Neural crest cell (in vitro differentiated cells): ENCODE measurements around the gene LDB2. TPM values are rescaled to one million over a fixed set of nuclear protein-coding genes. Genes with fewer than 3 reads are reported as not detected.

Experiments used
- DNase-seq: peaks from one replicate; pipeline ENCODE4 v3.0.0; 2021; ENCODE audit warnings: low read depth, mixed read lengths, low spot score
- H3K27ac Mint-ChIP-seq: one replicate; pipeline ENCODE4 v1.8.0; 2021; ENCODE audit warnings: mild to moderate bottlenecking, mixed read lengths; ENCODE audit not compliant: unreplicated experiment
- H3K27me3 Mint-ChIP-seq: 2 replicates; pipeline ENCODE4 v1.8.0; 2021; ENCODE audit warnings: low read depth, mild to moderate bottlenecking, mixed read lengths
- H3K36me3 Mint-ChIP-seq: 2 replicates; pipeline ENCODE4 v1.8.0; 2021; ENCODE audit warnings: low read depth, mild to moderate bottlenecking, mixed read lengths
- H3K4me1 Mint-ChIP-seq: 2 replicates; pipeline ENCODE4 v1.8.0; 2021; ENCODE audit warnings: mixed read lengths
- H3K4me3 Mint-ChIP-seq: one replicate; pipeline ENCODE4 v1.8.0; 2021; ENCODE audit warnings: mild to moderate bottlenecking, mixed read lengths
- H3K9me3 Mint-ChIP-seq: 2 replicates; pipeline ENCODE4 v1.8.0; 2021; ENCODE audit warnings: mixed read lengths
- total RNA-seq: library from RNA; stranded (reverse); gene quantifications from 2 replicates; pipeline ENCODE4 v1.2.1, GENCODE V29; 2021
- TF ChIP-seq, protein P1 (sequence below): fragments of 200-600 bp; sonication (generic); conservative IDR thresholded peaks from 2 replicates; pipeline ENCODE4 v1.5.0; 2021; ENCODE audit warnings: antibody characterized with exemption, mild to moderate bottlenecking

LDB2 gene
- total RNA-seq, 1 donor from 2014 or later: 12.7 TPM

DNA sequence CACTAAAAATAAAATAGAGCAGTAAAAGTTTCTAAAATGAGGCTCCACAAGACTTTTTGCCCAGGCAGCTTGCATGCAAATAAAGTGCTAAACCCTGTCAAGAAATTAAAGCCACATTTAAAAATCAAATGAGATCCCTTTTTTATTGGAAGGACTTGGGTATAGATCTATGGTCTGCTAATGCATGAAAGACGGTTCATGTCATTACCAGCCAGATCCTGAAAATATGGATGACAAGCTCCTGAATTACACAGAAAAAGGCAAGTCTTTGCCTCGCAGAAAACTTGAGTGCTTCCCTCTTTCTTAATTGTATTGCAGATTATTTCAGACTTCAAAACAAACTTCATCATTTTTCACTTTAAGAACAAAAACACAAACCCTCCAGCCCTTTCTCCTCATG is 169.6 kb downstream of the LDB2 start:
- H3K27ac Mint-ChIP-seq: peak overlapping the region; percentile 45
- H3K4me3 Mint-ChIP-seq: no peak overlapping the region
- H3K36me3 Mint-ChIP-seq: peaks cover 6% of the 10 kb centered on the region
- peaks cover 8% of the 10 kb centered on the region for H3K9me3 Mint-ChIP-seq
- TF ChIP-seq, protein P1, sequence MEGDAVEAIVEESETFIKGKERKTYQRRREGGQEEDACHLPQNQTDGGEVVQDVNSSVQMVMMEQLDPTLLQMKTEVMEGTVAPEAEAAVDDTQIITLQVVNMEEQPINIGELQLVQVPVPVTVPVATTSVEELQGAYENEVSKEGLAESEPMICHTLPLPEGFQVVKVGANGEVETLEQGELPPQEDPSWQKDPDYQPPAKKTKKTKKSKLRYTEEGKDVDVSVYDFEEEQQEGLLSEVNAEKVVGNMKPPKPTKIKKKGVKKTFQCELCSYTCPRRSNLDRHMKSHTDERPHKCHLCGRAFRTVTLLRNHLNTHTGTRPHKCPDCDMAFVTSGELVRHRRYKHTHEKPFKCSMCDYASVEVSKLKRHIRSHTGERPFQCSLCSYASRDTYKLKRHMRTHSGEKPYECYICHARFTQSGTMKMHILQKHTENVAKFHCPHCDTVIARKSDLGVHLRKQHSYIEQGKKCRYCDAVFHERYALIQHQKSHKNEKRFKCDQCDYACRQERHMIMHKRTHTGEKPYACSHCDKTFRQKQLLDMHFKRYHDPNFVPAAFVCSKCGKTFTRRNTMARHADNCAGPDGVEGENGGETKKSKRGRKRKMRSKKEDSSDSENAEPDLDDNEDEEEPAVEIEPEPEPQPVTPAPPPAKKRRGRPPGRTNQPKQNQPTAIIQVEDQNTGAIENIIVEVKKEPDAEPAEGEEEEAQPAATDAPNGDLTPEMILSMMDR: no peak
- peaks cover 14% of the 10 kb centered on the region for H3K4me1 Mint-ChIP-seq
- H3K27me3 Mint-ChIP-seq: no peaks in the 10 kb centered on the region
- no peak for DNase-seq

DNA sequence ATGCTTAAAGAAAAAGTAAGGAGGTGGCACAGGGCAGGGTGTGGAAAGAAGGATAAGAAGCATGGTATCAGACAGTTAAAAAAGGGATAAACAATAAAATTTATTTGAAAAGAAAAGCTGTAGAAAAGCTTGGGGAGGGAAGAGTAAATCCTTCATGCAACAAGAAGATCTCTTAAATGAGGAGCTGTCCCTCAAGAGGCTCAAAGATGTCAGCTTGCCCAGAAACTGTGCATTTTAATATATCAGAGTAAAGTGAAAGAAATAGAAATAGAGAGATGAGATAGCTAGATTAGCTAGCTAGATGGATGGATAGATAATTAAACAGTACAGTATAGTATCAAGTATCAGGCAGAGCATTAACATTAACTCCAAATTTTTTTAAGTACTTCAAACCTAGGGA is 170.3 kb downstream of the LDB2 start:
- Mint-ChIP-seq H3K27ac (no peak overlapping the region), H3K4me1 (peaks cover 14% of the 10 kb centered on the region), H3K4me3 (no peak overlapping the region), H3K9me3 (peaks cover 8% of the 10 kb centered on the region), H3K27me3 (no peaks in the 10 kb centered on the region), H3K36me3 (peaks cover 6% of the 10 kb centered on the region)
- DNase-seq: no peak
- TF ChIP-seq, protein P1: no peak

DNA sequence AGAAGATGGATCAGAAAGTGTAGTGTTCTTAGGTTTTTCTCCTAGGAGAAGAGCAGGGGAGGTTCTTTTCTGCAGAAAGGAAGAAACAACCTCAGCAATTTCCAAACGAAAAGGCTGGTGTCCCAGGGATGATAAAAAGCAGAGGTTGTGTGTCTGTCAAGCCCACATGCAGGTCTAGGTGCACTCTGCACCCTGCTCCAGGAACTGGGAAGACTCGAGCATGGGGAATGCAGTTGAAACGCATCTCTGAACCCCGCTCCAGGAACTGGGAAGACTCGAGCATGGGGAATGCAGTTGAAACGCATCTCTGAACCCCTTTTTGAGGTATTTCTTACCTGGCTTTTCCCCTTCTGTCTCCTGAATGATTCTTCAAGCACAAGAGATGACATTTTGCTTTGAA is 171.2 kb downstream of the LDB2 start:
- H3K27ac Mint-ChIP-seq: no peak overlapping the region

DNA sequence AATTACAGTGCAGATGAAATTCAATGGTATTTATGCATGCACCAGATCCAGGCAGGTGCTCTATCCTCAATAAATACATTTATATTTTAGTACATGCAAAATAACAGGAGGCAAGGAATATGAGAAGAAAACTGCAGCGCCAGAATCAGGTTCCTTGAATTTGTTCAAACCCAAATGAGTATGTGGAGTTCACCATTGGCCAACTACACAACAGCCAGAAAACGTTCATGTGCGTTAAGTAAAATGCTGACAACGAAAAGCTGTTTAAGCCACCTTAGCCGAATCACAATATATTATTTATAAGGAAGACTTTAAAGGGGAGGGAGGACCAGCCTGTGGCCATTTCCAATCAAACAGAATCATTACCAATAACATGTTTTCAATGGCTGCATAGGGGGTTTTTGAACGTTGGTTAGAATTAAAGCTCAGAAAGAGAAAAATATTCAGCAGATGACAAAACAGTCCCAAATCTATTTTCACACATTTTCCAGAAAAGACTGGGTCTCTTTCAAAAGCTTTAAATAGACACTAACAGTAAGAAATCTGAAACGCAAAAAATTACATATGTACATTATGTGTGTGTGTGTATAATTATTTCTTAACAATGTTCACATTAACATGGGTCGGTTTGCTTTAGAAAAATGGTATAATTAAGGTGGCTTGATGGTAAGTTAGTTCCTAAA is 171.9 kb downstream of the LDB2 start:
- no peak overlapping the region for H3K27ac Mint-ChIP-seq

More for the DNA sequence above, 171.2 kb downstream of the LDB2 start:
- peaks cover 6% of the 10 kb centered on the region for H3K36me3 Mint-ChIP-seq
- H3K4me1 Mint-ChIP-seq: peaks cover 14% of the 10 kb centered on the region
- H3K27me3 Mint-ChIP-seq: no peaks in the 10 kb centered on the region
- no peak for DNase-seq
- peaks cover 8% of the 10 kb centered on the region for H3K9me3 Mint-ChIP-seq
- H3K4me3 Mint-ChIP-seq: no peak overlapping the region
- TF ChIP-seq, protein P1: no peak

DNA sequence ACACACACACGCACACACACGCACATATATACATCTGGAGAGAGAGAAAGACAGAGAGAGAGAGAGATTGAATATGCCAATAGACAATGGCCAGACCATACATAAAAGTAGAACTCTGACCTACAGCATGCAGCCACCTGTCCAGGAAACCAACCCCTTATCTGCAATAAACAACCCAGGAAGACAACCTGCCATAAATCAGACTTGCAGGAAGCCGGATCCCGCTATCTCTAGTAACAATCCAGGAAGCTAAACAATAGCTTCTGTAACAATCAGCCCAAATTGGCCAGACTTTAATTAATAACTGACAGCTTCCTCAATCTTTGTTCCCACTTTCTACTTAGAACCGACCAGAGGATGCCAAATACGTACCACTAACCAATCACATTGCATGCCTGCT is 173.2 kb downstream of the LDB2 start:
- Mint-ChIP-seq H3K27me3 (no peaks in the 10 kb centered on the region), H3K36me3 (peaks cover 3% of the 10 kb centered on the region), H3K9me3 (peaks cover 8% of the 10 kb centered on the region), H3K4me3 (no peak overlapping the region), H3K4me1 (peaks cover 14% of the 10 kb centered on the region), H3K27ac (no peak overlapping the region)
- no peak for DNase-seq
- TF ChIP-seq, protein P1: no peak

More for the DNA sequence above, 171.9 kb downstream of the LDB2 start:
- H3K4me1 Mint-ChIP-seq: peaks cover 14% of the 10 kb centered on the region
- no peak overlapping the region for H3K4me3 Mint-ChIP-seq
- no peak for DNase-seq
- peaks cover 6% of the 10 kb centered on the region for H3K36me3 Mint-ChIP-seq
- H3K9me3 Mint-ChIP-seq: peaks cover 8% of the 10 kb centered on the region
- TF ChIP-seq, protein P1: no peak
- no peaks in the 10 kb centered on the region for H3K27me3 Mint-ChIP-seq
